Fibroblast of pulmonary artery (primary cell): ENCODE measurements around the gene PACS2.
A peak's percentile ranks its signal among the peaks of the same experiment; 100 is the strongest.

Experiments
- DNase-seq: peaks from one replicate; pipeline ENCODE4 v3.0.0-alpha.2; 2010; ENCODE audit warnings: low read depth
- H3K4me3 ChIP-seq: replicated peaks from 2 replicates; pipeline ENCODE4 v1.5.1; 2011; ENCODE audit warnings: low read depth, mild to moderate bottlenecking, control low read depth, low read length, moderate library complexity
- CTCF ChIP-seq: IDR thresholded peaks from 2 replicates; pipeline ENCODE4 v1.5.1; 2011; ENCODE audit warnings: mild to moderate bottlenecking, control low read depth, low read length, inconsistent platforms; ENCODE audit errors: missing control alignments

PACS2 gene

GRCh38 chr14:105424861-105425260 is 110.3 kb downstream of the PACS2 start:
- H3K4me3 ChIP-seq, result no peak overlapping the region
- no peak for TF ChIP-seq CTCF
- DNase-seq, result no peak

GRCh38 chr14:105425823-105426247 is 111.3 kb downstream of the PACS2 start:
- no peak overlapping the region for H3K4me3 ChIP-seq
- DNase-seq, result no peak
- TF ChIP-seq CTCF, result no peak

GRCh38 chr14:105426416-105427130 is 112.0 kb downstream of the PACS2 start:
- TF ChIP-seq CTCF, result no peak
- H3K4me3 ChIP-seq, result no peak overlapping the region
- no peak for DNase-seq

- DNase-seq, result no peak
- no peak for TF ChIP-seq CTCF
- no peak overlapping the region for H3K4me3 ChIP-seq
Observed at GRCh38 chr14:105427412-105427811, 112.9 kb downstream of the PACS2 start.

- no peak overlapping the region for H3K4me3 ChIP-seq
- TF ChIP-seq CTCF, result no peak
- no peak for DNase-seq
Observed at GRCh38 chr14:105427936-105428485, 113.5 kb downstream of the PACS2 start.

GRCh38 chr14:105430042-105430441 is 115.5 kb downstream of the PACS2 start:
- peak; percentile 80 for DNase-seq
- no peak for TF ChIP-seq CTCF
- no peak overlapping the region for H3K4me3 ChIP-seq

GRCh38 chr14:105430565-105430964 is 116.0 kb downstream of the PACS2 start:
- H3K4me3 ChIP-seq, result no peak overlapping the region
- DNase-seq, result peak; percentile 84
- no peak for TF ChIP-seq CTCF
